NCI-H510A (cell line): ENCODE data around the gene SDF2.
A peak's percentile ranks its signal among the peaks of the same experiment; 100 is the strongest.
"Not testable (repeated sequence)": the region's sequence is repeated elsewhere in the genome, so short reads cannot be mapped to it uniquely, and the experiment has no call there.

ENCODE experiments used
- DNase-seq: peaks from one replicate; lab custom pipeline; 2025; lab: John Stamatoyannopoulos, UW

SDF2 gene

DNA sequence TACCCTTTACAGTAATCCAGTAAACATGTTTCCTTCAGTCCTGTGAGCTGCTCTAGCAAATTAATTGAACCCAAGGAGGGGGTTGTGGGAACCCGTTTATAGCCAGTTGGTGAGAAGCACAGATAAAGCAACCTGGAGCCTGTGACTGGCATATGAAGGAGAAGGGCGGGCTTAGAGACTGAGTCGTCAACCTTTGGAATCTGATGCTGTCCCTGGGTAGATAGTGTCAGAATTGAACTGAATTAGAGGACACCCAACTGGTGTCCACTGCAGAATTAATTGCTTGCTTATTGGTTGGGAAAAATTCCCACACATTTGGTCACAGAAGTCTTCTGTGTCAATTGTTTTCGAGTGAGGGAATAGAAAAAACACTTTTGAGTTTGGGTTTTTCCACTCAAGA lies 34.9 kb downstream of the SDF2 start:
- no peak for DNase-seq

DNA sequence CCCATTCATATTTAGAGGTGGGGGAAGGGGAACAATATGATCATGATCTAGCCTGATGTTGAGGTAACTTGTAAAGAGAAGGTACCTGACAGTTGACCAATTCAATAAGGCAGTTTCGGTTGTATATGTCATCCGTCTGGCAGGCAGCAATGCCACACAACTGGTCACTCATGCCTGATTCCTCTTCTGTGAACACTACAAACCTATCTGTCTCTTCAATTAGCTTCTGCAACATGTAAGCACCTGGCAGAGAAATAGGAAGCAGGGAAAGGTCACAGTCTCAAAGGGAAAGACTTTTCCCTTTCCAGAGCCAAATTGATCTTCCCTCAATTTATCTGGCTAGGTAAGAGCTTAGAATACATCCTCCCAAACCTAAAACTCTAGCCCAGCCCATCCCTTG lies 37.6 kb downstream of the SDF2 start:
- no peak for DNase-seq

DNA sequence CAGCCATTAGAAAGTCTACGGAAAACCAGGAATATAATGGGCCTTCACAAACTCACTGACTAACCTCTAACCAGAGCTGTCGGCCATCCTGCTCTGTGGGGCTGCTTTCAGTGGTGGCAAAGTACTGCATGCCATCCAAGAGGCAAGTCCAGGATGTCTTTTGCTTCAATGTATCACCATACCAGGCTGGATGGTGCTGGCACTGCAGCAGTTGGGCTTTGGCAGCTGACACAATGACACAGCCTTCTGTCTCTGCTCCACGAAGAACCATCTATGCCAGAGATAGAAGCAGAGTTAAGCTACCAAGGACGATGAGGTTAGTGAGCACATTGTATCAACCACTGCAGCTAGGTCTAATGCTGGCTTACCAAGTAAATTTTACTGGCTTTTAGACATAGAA lies 38.0 kb downstream of the SDF2 start:
- DNase-seq, result no peak

GRCh38 chr17:28622186-28622585 lies 39.5 kb downstream of the SDF2 start:
- no peak for DNase-seq

DNA sequence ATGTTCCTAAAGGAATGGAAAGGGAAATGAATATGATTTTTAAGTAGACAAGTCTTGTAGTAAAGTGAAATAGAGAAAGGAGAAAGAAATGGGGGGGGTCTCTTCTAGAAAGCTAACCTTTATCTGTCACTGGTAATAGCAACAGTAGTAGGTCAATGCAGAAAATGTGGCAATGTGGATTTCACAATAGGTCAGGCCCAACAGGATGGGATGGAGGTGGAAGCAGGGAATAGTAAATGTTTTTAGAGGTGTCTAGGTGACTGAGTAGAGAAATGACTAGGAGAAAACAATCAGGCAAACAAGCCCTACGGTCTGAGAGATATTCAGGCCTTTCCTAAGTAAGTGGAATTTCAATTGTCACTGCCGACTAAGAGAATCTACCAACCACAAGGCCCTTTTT lies 41.7 kb downstream of the SDF2 start:
- no peak for DNase-seq

GRCh38 chr17:28618464-28618863 lies 43.2 kb downstream of the SDF2 start:
- no peak for DNase-seq

DNA sequence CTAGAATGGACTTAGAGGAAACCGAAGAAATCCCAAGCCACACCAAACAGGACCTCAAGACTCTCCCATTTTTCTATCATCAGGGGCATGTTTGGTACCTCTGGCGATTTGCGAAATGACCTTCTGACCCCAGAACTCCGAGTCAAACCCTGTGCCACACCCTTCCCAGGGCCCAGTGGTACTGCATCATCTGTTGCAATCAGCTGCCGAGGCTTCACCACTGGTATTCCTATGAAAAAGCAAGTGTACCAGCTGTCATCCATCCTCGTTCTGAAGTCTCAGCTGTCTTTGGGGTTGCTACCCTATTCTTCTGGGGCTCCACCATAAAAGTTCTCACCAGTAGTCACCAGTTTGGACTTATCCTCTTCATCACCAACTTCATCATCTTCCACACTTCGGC lies 45.4 kb downstream of the SDF2 start:
- DNase-seq, result no peak

GRCh38 chr17:28615260-28615940 lies 46.3 kb downstream of the SDF2 start:
- no peak for DNase-seq

DNA sequence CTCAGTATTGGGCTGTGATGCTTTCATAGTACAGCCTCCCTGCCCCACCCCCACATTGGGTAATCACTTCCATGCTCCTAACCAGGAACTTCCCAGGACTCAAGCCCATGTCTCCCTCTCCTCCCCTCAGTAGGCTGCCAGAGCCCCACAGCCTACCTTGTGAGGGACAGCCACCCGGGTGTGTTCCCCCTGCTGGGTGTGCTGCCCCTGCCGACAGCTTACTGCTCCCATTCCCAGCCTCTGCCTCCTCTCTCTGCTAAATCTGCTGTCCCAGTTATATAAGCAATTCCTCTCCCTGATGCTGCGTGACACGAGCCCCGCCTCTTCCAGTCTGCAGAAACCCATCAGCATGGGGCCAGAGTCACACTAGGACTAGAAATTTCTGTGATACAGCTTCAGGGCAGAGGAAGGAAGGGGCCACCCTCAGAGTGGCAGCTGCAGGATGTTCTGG lies 47.8 kb downstream of the SDF2 start, which contains the start of gene RSKR:
RSKR (minus strand) TSS at position 255 of the 451 bp plus-strand sequence; CDS start at position 231, 24 bp downstream.
- DNase-seq, result no peak

- DNase-seq, result no peak
These were observed 48.5 kb downstream of the SDF2 start for GRCh38 chr17:28612936-28613872.

DNA sequence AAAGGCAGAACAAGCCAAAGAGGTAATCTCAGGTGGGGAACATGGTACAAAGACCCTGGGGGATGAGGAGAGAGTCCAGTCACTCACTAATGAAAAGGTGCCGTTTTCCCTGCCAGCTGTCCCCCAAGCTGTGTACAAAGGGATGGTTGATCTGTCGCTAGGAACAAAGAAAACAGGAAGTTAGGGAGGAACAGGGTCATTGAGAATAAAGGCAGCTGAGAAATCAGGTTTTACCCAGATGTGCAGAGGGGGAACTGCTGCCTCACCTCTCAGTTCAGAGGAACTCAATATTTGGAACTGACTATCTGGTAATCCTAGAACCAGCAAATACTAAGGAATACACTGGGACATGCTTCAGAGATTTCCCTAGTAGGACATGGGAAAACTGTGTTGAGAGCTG lies 49.2 kb downstream of the SDF2 start:
- DNase-seq, result no peak

GRCh38 chr17:28610376-28610775 lies 51.3 kb downstream of the SDF2 start:
- no peak for DNase-seq

DNA sequence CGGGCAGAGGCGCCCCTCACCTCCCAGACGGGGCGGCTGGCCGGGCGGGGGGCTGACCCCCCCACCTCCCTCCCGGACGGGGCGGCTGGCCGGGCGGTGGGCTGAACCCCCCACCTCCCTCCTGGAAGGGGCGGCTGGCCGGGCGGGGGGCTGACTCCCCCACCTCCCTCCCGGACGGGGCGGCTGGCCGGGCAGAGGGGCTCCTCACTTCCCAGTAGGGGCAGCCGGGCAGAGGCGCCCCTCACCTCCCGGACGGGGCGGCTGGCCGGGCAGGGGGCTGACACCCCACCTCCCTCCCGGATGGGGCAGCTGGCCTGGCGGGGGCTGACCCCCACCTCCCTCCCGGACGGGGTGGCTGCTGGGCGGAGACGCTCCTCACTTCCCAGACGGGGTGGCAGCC lies 57.7 kb downstream of the SDF2 start:
- DNase-seq, result not testable (repeated sequence)

- peak; percentile 58 for DNase-seq
These were observed 62.2 kb downstream of the SDF2 start for GRCh38 chr17:28599311-28600184.

GRCh38 chr17:28598799-28599310 lies 62.9 kb downstream of the SDF2 start, which contains the start of gene SPAG5:
Gene SPAG5, minus strand, starts transcription at chr17:28599025. Its CDS starts 79 bp downstream, at chr17:28598946.
- peak; percentile 84 for DNase-seq

DNA sequence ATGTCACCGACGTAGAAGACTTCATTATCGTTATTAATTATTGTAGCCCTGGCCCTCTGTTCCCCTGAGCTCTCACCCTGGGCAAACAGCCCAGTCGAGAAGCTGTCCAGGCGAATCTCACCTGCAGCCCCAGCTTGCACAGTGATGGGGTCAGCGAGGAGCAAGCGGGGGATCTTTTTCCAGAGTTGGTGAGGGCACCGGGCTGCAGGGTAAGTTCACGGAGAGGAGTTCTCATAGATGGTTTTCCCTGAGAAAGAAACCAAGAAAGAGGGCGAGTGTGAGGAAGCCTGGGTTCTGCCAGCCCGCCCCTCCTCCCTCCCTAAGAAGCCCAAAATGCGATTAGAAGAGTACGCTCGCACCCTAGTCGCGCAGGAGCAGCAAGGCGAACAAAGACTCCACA lies 63.3 kb downstream of the SDF2 start:
- DNase-seq, result no peak
